ENCODE measurements around the gene ESF1. TPM values are rescaled to one million over a fixed set of nuclear protein-coding genes. Genes with fewer than 3 reads are reported as not detected.

ESF1 gene
- total RNA-seq, 1 donor from 2014 or later = 16.1 TPM

DNA sequence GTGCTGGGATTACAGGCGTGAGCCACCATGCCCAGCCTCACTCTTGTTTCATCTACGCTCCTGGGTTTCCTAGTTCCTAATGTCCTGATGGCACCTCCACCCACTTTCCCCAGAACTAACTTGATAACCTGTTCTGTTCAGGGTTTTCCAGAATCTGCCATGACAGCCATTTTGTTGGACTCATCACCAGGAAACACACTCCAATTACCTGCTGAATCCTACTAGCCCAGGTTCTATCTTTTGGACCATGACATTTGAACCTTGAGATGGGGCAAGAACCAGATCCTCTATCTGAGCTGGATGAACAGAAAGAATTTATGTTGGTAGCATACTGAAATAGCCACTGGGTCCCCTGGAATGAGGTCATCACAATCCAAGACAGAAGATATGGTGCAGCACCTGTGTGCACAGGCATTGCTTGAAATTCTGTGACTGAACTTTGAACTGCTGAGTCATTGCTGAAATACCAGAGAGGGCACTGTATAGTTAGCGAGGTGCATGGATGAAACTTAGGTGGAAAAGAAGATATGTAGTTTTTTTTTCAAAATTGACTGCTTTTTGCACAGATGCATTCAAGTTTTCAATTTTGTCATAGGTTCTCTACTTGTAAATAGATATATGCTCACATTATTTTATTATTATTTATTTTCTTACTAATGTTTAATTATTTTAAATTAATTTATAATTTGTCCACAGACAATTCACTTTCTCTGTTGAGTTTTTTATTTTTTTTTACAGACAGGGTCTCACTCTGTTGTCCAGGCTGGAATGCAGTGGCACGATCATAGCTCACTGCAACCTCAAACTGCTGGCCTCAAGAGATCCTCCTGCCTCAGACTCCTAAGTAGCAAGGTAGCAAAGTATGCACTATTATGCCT is 103.2 kb downstream of the ESF1 start:
- no peak for DNase-seq (ENCODE audit: low spot score)

DNA sequence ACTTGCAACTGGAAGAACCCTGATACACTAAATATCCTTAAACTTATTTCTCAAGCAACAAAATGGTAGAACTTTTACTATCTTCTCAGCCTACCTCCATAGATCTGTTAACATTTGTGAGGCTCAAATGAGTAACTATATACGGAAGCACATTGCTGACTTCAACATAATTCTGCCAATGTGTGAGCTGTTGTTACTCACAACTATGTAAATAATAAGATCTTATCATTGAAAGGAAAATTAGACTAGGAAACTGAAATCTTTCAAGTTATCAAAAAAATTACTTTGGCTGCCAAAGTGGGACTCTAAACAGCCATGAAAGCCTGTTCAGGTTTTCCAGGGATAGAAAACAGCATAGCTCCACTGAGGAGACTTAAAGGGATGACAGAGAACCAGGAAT is 105.8 kb downstream of the ESF1 start:
- DNase-seq (ENCODE audit: low spot score) = no peak

DNA sequence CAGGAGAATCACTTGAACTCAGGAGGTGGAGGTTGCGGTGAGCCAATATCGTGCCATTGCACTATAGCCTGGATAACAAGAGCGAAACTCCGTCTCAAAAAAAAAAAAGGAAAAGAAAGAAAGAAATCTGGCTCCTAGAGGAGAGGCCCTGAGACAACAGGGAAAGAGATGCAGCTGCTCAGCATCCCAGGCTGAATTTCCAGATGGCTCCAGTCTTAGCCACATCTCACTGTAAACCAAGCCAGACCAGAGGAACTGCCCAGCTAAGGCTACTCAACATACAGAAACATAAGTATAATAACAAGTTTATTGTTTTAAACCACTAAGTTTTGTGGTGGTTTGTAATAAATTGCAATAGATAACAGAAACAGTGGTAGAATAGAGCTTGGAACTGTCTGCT is 107.5 kb downstream of the ESF1 start:
- peak; percentile 23 for DNase-seq (ENCODE audit: low spot score)

DNA sequence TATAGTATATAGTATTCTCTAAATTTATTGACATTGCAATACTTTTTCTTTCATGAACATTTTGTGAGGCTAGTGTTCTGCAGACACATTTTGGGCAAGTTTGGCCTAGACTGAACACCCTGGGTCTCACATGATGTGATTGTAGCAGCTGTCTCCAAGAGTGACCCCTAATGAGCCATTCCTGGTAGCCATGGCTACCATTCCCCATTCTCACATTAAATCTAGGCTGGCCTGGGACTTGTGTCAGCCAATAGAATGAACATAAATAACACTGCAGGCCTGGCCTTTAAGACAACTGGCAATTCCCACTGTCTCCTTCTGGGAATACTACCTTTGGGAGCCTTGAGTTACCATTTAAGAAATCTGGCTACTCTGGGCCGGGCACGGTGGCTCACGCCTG is 108.0 kb downstream of the ESF1 start:
- DNase-seq (ENCODE audit: low spot score) = no peak

DNA sequence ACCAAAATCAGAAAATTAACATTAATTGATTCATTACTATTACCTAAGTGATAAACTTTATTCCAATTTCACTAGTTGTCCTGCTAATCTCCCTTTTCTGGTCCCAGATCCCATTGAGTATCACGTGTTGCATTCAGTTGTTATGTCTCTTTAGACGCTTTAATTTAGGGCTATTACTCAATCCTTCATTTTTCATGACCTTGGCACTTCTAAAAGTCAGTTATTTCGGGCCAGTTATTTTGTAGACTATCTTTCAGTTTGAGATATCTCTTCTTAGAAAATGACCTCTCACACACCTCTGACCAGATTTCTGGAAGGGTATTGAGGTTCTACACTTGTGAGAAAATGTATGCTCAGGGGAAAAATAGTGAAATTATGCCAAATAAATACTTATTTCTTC is 112.0 kb downstream of the ESF1 start:
- no peak for DNase-seq (ENCODE audit: low spot score)

DNA sequence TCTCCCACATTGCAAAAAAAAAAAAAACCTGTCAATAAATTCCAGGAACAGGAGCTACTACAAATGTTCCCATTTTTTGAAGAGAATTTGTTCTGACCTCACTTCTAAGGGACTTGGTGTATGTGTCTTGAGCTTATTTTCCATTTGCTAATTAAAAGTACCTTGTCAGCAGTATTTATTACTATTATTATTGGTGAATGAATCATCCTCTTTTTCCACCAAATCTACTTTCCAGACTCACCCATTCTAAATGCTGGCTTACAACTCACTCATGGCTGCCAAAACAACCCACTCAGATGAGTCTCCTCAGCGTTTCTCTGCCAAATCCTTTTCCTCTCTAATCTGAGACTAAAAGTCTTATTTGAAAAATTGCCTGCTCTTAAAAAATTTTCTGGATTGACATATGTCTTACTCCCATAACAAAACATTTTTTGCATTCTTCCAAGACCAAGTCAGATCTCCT is 112.8 kb downstream of the ESF1 start:
- DNase-seq (ENCODE audit: low spot score) = peak; percentile 76

DNA sequence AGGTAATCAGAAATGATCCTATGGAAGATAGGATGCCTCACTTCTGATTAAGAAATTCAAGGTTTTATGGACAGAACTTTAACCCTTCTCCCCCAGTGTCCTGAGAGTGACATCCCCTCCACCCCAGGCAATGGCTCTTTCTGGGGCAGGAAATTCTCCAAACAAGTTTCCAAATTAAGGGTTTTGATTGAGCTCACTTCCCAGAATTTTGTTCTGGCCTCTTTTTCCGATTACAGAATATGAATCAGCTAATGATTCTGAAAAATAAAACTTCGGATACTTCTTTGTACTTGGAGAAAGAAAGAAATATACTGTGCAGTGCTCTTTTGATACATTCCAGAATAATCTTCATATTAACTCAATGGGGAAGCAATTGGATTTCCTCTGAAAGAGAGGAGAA is 113.2 kb downstream of the ESF1 start:
- DNase-seq (ENCODE audit: low spot score) = no peak

DNA sequence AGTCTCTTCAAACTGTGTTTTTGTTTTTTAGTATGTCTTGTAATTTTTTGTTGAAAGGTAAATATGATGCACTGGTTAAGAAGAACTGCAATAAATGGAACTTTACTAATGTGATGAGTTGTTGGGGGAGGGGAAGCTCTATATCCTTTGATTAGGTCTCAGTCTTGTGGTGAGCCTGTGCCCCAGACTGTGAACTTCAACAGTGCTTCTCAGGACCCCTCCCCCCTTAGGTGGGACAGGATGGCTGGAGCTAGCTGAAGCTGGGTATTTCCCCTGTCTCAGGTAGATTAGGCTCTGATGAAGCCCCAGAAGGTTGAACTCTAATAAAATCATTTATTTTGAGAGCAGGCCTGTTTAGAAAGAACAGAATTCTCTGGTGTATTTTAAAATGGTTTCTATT is 114.6 kb downstream of the ESF1 start:
- DNase-seq (ENCODE audit: low spot score) = no peak

DNA sequence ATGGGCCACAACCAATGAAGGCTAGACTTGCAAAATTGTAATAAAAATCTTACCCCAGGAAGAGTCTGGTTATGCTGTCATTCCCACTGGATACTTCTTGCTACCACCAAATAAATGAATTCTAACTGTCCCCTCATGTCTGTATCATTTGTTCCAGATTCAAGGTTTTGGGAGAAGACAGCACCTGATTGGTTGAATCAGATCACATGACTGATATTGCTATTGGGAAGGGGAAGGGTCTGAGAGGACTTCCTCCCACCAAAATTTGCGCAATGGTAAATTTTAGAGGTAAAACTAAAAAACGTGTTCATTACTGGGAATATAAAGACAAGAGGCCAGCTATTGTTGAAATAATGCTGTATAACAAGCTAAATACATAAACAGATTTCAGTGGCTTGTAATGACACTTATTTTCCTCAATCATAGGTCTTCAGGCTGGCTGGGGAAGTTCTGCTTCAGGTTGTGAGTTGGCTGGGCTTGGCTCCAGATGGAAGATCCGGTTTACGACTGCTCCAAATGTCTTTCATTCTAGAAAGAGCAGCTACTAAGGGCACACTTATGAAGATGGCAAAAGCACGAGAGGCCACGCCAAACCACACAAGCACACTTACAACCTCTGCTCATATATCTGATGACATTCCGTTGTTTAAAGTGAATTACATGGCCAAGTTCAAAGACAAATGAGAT is 118.9 kb downstream of the ESF1 start:
- DNase-seq (ENCODE audit: low spot score) = no peak

Other genes with a start within 250 kb of the ESF1 start
- gene TASP1, start 146.0 kb downstream of the ESF1 start, total RNA-seq (ENCODE audit: insufficient read depth, low replicate concordance) = 54.2 TPM
- 23.6 TPM for gene NDUFAF5, start 109 bp upstream of the ESF1 start, total RNA-seq (ENCODE audit: insufficient read depth, low replicate concordance)
- 13.7 TPM for gene SEL1L2, start 205.7 kb upstream of the ESF1 start, total RNA-seq (ENCODE audit: insufficient read depth, low replicate concordance)
- 69.6 TPM for gene MACROD2, start 210.6 kb upstream of the ESF1 start, total RNA-seq (ENCODE audit: insufficient read depth, low replicate concordance)